Upper lobe of left lung (tissue), 6 donors: ENCODE measurements around the gene RERE. TPM values are rescaled to one million over a fixed set of nuclear protein-coding genes. Genes with fewer than 3 reads are reported as not detected.

Experiments used
- ATAC-seq, 2 donors: fragments of 200-7000 bp; cut with Tn5 transposase; one replicate each; pipeline ENCODE4 v1.9.1; 2022; ENCODE audit warnings: mild to moderate bottlenecking in 2 of 2, moderate library complexity in 2 of 2; ENCODE audit not compliant: low FRiP score in 2 of 2
- DNase-seq, 2 donors: peaks; one replicate each; pipeline ENCODE4 v3.0.0-alpha.2; 2019 to 2020
- H3K27ac ChIP-seq, 4 donors: fragments of 200-600 bp; sonication (generic); one replicate each; pipeline ENCODE4 v1.5.1; 2016 to 2019
- H3K27me3 ChIP-seq, 4 donors: fragments of 200-600 bp; sonication (generic); one replicate each; pipeline ENCODE4 v1.5.1; 2017 to 2019
- H3K36me3 ChIP-seq, 4 donors: fragments of 200-600 bp; sonication (generic); one replicate each; pipeline ENCODE4 v1.5.1; 2016 to 2019
- H3K4me1 ChIP-seq, 4 donors: fragments of 200-600 bp; sonication (generic); one replicate each; pipeline ENCODE4 v1.5.1; 2018 to 2019
- H3K4me3 ChIP-seq, 4 donors: fragments of 200-600 bp; sonication (generic); one replicate each; pipeline ENCODE4 v1.5.1; 2017 to 2019; ENCODE audit warnings: mild to moderate bottlenecking in 2 of 4, moderate library complexity in 1 of 4
- H3K9me3 ChIP-seq, 4 donors: fragments of 200-600 bp; sonication (generic); one replicate each; pipeline ENCODE4 v1.5.1; 2018 to 2019
- CTCF ChIP-seq, 6 experiments: fragments of 450-650 bp in 4 of 6; fragments of 200-600 bp in 2 of 6; sonication (generic) in 2 of 6; IDR thresholded peaks; one replicate each; pipeline ENCODE4 v1.5.1; 2016 to 2019; ENCODE audit warnings: antibody characterized with exemption in 6 of 6
- EP300 ChIP-seq, 4 donors: sonication (generic); formaldehyde crosslinking; IDR thresholded peaks; one replicate each; pipeline ENCODE4 v1.5.1; 2017; ENCODE audit warnings: antibody characterized with exemption in 4 of 4, control low read depth in 2 of 4
- POLR2A ChIP-seq, 4 donors: fragments of 450-650 bp; IDR thresholded peaks; one replicate each; pipeline ENCODE4 v1.5.1; 2016 to 2017; ENCODE audit warnings: antibody characterized with exemption in 4 of 4, mild to moderate bottlenecking in 2 of 4
- POLR2AphosphoS5 ChIP-seq, 2 donors: sonication (generic); formaldehyde crosslinking; IDR thresholded peaks; one replicate each; pipeline ENCODE4 v1.5.1; 2017; ENCODE audit warnings: antibody characterized with exemption in 2 of 2
- WGBS, 2 donors: methylation state at CpG; one replicate each; pipeline ENCODE4 v1.1.5; 2017 to 2018; 5-methylcytosine and 5-hydroxymethylcytosine counted together
- total RNA-seq, 6 donors: library from RNA; depleted of rRNA in 4 of 6; stranded (reverse); fragments of >200 nt in 4 of 6; gene quantifications; one replicate each; pipeline versions ENCODE4 v1.1.0 to v1.2.1, GENCODE V29; 2016 to 2021
- donor health status: DM: no; HTN: no; CAD: no; lungs with moderate emphysema.
- donor health status: DM: no; HTN: yes; CAD: no; lungs with severe emphysema.

The RERE gene
- total RNA-seq, 6 donors from 2014 or later, result 75.5 to 222 (median 104) TPM

GRCh38 chr1:8328271-8328670 lies 489.2 kb downstream of the RERE start:
- no peaks in the 10 kb centered on the region for H3K4me1 ChIP-seq
- ATAC-seq, result no peak
- no peak overlapping the region for H3K4me3 ChIP-seq
- H3K27ac ChIP-seq, result no peak overlapping the region
- no peaks in the 10 kb centered on the region for H3K9me3 ChIP-seq
- H3K36me3 ChIP-seq, result peaks cover 0 to 3% (median 0%) of the 10 kb centered on the region in 4 donors
- WGBS, 2 donors, result 85 to 91% methylated on average over 18 of the region's 18 CpGs
- TF ChIP-seq EP300 (IDR thresholded peaks at IDR 0.05), result no peak
- no peak for TF ChIP-seq CTCF (IDR thresholded peaks at IDR 0.05)
- no peak for TF ChIP-seq POLR2A (IDR thresholded peaks at IDR 0.05)
- TF ChIP-seq POLR2AphosphoS5 (IDR thresholded peaks at IDR 0.05), result no peak
- no peaks in the 10 kb centered on the region for H3K27me3 ChIP-seq
- DNase-seq, result no peak

GRCh38 chr1:8326265-8326664 lies 491.2 kb downstream of the RERE start:
- TF ChIP-seq POLR2A (IDR thresholded peaks at IDR 0.05), result no peak
- TF ChIP-seq POLR2AphosphoS5 (IDR thresholded peaks at IDR 0.05), result no peak
- no peak overlapping the region for H3K27ac ChIP-seq
- ATAC-seq, result no peak
- H3K4me3 ChIP-seq, result no peak overlapping the region
- H3K36me3 ChIP-seq, result peaks cover 0 to 3% (median 0%) of the 10 kb centered on the region in 4 donors
- H3K27me3 ChIP-seq, result no peaks in the 10 kb centered on the region
- no peaks in the 10 kb centered on the region for H3K9me3 ChIP-seq
- 92 to 93% methylated on average over 13 of the region's 13 CpGs for WGBS, 2 donors
- no peaks in the 10 kb centered on the region for H3K4me1 ChIP-seq
- no peak for DNase-seq

- H3K9me3 ChIP-seq, result no peaks in the 10 kb centered on the region
- H3K27me3 ChIP-seq, result no peaks in the 10 kb centered on the region
- H3K36me3 ChIP-seq, result peaks cover 0 to 3% (median 0%) of the 10 kb centered on the region in 4 donors
- no peak overlapping the region for H3K4me3 ChIP-seq
- ATAC-seq, result no peak
- no peaks in the 10 kb centered on the region for H3K4me1 ChIP-seq
- 97 to 98% methylated on average over 6 to 21 of the region's 21 CpGs for WGBS, 2 donors
- no peak for DNase-seq
- TF ChIP-seq POLR2A (IDR thresholded peaks at IDR 0.05) (no peak), EP300 (IDR thresholded peaks at IDR 0.05) (no peak), POLR2AphosphoS5 (IDR thresholded peaks at IDR 0.05) (no peak), CTCF (IDR thresholded peaks at IDR 0.05) (no peak)
- no peak overlapping the region for H3K27ac ChIP-seq
These were observed 491.7 kb downstream of the RERE start for GRCh38 chr1:8325771-8326170.

GRCh38 chr1:8324176-8324810 lies 493.1 kb downstream of the RERE start:
- Histone ChIP-seq H3K27me3 (no peaks in the 10 kb centered on the region), H3K36me3 (peaks cover 0 to 3% (median 0%) of the 10 kb centered on the region in 4 donors), H3K9me3 (no peaks in the 10 kb centered on the region), H3K27ac (no peak overlapping the region), H3K4me3 (no peak overlapping the region), H3K4me1 (no peaks in the 10 kb centered on the region)
- ATAC-seq (no peak), DNase-seq (no peak)
- WGBS, 2 donors, result 77 to 89% methylated on average over 10 to 23 of the region's 32 CpGs
- TF ChIP-seq EP300 (IDR thresholded peaks at IDR 0.05) (no peak), POLR2AphosphoS5 (IDR thresholded peaks at IDR 0.05) (no peak), CTCF (IDR thresholded peaks at IDR 0.05) (no peak), POLR2A (IDR thresholded peaks at IDR 0.05) (no peak)

GRCh38 chr1:8323706-8324105 lies 493.7 kb downstream of the RERE start:
- ATAC-seq (peak in 1 of 2 donors; percentile 65), DNase-seq (no peak)
- Histone ChIP-seq H3K4me1 (peaks cover 0 to under 1% (median 0%) of the 10 kb centered on the region in 4 donors), H3K9me3 (no peaks in the 10 kb centered on the region), H3K27me3 (peaks cover 0 to under 1% (median 0%) of the 10 kb centered on the region in 4 donors), H3K4me3 (no peak overlapping the region), H3K27ac (no peak overlapping the region), H3K36me3 (peaks cover 0 to 3% (median 0%) of the 10 kb centered on the region in 4 donors)
- TF ChIP-seq POLR2AphosphoS5 (IDR thresholded peaks at IDR 0.05) (peak in 1 of 2 donors; percentile 14), EP300 (IDR thresholded peaks at IDR 0.05) (no peak)
- WGBS, 2 donors, result 70 to 90% methylated on average over 7 to 11 of the region's 11 CpGs

- H3K9me3 ChIP-seq, result no peaks in the 10 kb centered on the region
- H3K27me3 ChIP-seq, result peaks cover 0 to 10% (median 0%) of the 10 kb centered on the region in 4 donors
- DNase-seq (no peak), ATAC-seq (no peak)
- H3K27ac ChIP-seq, result no peak overlapping the region
- 92 to 98% methylated on average over 2 to 3 of the region's 3 CpGs for WGBS, 2 donors
- peaks cover 10 to 14% (median 12%) of the 10 kb centered on the region in 4 donors for H3K4me1 ChIP-seq
- TF ChIP-seq CTCF (IDR thresholded peaks at IDR 0.05) (no peak), POLR2A (IDR thresholded peaks at IDR 0.05) (no peak), EP300 (IDR thresholded peaks at IDR 0.05) (no peak), POLR2AphosphoS5 (IDR thresholded peaks at IDR 0.05) (no peak)
- H3K36me3 ChIP-seq, result peaks cover 0 to 2% (median 0%) of the 10 kb centered on the region in 4 donors
- H3K4me3 ChIP-seq, result no peak overlapping the region
These were observed 495.8 kb downstream of the RERE start for GRCh38 chr1:8321612-8322011.
